Stimulated activated effector memory CD8-positive, alpha-beta T cell treated with anti-CD3 and anti-CD28 coated beads, Interleukin-12 subunit alpha, Interleukin-12 subunit beta, amount 100 ng/mL, for 72 hours (primary cell): ENCODE data around the gene MGME1.
"Not testable (repeated sequence)": the region's sequence is repeated elsewhere in the genome, so short reads cannot be mapped to it uniquely, and the experiment has no call there.

Experiments
- ATAC-seq: fragments of 150-1000 bp; cut with Tn5 transposase; 2 replicates; pipeline ENCODE4 v1.10.0; 2021
- DNase-seq, 2 donors: peaks; one replicate each; pipeline ENCODE4 v3.0.0; 2021 to 2022; ENCODE audit warnings: low spot score in 2 of 2
- H3K27ac Mint-ChIP-seq: one replicate; pipeline ENCODE4 v1.8.0; 2022; ENCODE audit warnings: mild to moderate bottlenecking, mixed read lengths
- H3K36me3 Mint-ChIP-seq: one replicate; pipeline ENCODE4 v1.8.0; 2022; ENCODE audit warnings: mild to moderate bottlenecking, mixed read lengths
- H3K4me1 Mint-ChIP-seq: one replicate; pipeline ENCODE4 v1.8.0; 2022; ENCODE audit warnings: mixed read lengths
- H3K4me3 Mint-ChIP-seq: one replicate; pipeline ENCODE4 v1.8.0; 2022; ENCODE audit warnings: mild to moderate bottlenecking, mixed read lengths
- H3K9me3 Mint-ChIP-seq: one replicate; pipeline ENCODE4 v1.8.0; 2022; ENCODE audit warnings: mixed read lengths

The MGME1 gene

GRCh38 chr20:17949899-17950298, 18.9 kb upstream of the MGME1 start:
- Mint-ChIP-seq H3K4me1 (peaks cover 11% of the 10 kb centered on the region), H3K27ac (no peak overlapping the region), H3K36me3 (peaks cover 100% of the 10 kb centered on the region), H3K4me3 (no peak overlapping the region), H3K9me3 (no peaks in the 10 kb centered on the region)
- DNase-seq (no peak), ATAC-seq (no peak)

GRCh38 chr20:17950670-17951069, 18.1 kb upstream of the MGME1 start:
- Mint-ChIP-seq H3K36me3 (peaks cover 100% of the 10 kb centered on the region), H3K4me1 (peaks cover 19% of the 10 kb centered on the region), H3K9me3 (no peaks in the 10 kb centered on the region), H3K27ac (no peak overlapping the region), H3K4me3 (no peak overlapping the region)
- ATAC-seq = no peak
- no peak for DNase-seq

- no peak overlapping the region for H3K27ac Mint-ChIP-seq
- peaks cover 100% of the 10 kb centered on the region for H3K36me3 Mint-ChIP-seq
- DNase-seq (no peak), ATAC-seq (no peak)
- H3K9me3 Mint-ChIP-seq = no peaks in the 10 kb centered on the region
- no peak overlapping the region for H3K4me3 Mint-ChIP-seq
- H3K4me1 Mint-ChIP-seq = peaks cover 23% of the 10 kb centered on the region
Measured at GRCh38 chr20:17951323-17951722, 17.5 kb upstream of the MGME1 start.

- no peak overlapping the region for H3K4me3 Mint-ChIP-seq
- H3K27ac Mint-ChIP-seq = peak overlapping the region; percentile 29
- H3K36me3 Mint-ChIP-seq = peaks cover 100% of the 10 kb centered on the region
- H3K9me3 Mint-ChIP-seq = no peaks in the 10 kb centered on the region
- DNase-seq (no peak), ATAC-seq (no peak)
- H3K4me1 Mint-ChIP-seq = peaks cover 30% of the 10 kb centered on the region
Measured at GRCh38 chr20:17952692-17953684, 15.8 kb upstream of the MGME1 start.

GRCh38 chr20:17953935-17954334, 14.9 kb upstream of the MGME1 start:
- Mint-ChIP-seq H3K4me1 (peaks cover 40% of the 10 kb centered on the region), H3K36me3 (peaks cover 100% of the 10 kb centered on the region), H3K4me3 (no peak overlapping the region), H3K27ac (peak overlapping the region; percentile 29), H3K9me3 (no peaks in the 10 kb centered on the region)
- DNase-seq (no peak), ATAC-seq (no peak)

- no peaks in the 10 kb centered on the region for H3K9me3 Mint-ChIP-seq
- peak overlapping the region; percentile 67 for H3K27ac Mint-ChIP-seq
- H3K36me3 Mint-ChIP-seq = peaks cover 100% of the 10 kb centered on the region
- ATAC-seq (peak; percentile 38), DNase-seq (no peak)
- no peak overlapping the region for H3K4me3 Mint-ChIP-seq
- peaks cover 52% of the 10 kb centered on the region for H3K4me1 Mint-ChIP-seq
Measured at GRCh38 chr20:17955302-17955701, 13.5 kb upstream of the MGME1 start.

GRCh38 chr20:17956099-17956685, 12.6 kb upstream of the MGME1 start:
- Mint-ChIP-seq H3K4me3 (no peak overlapping the region), H3K4me1 (peaks cover 56% of the 10 kb centered on the region), H3K36me3 (peaks cover 100% of the 10 kb centered on the region), H3K27ac (peak overlapping the region; percentile 67), H3K9me3 (no peaks in the 10 kb centered on the region)
- ATAC-seq (no peak), DNase-seq (no peak)

GRCh38 chr20:17957505-17958363, 11.1 kb upstream of the MGME1 start:
- Mint-ChIP-seq H3K27ac (no peak overlapping the region), H3K36me3 (peaks cover 100% of the 10 kb centered on the region), H3K4me1 (peaks cover 71% of the 10 kb centered on the region), H3K9me3 (no peaks in the 10 kb centered on the region), H3K4me3 (no peak overlapping the region)
- DNase-seq = no peak
- no peak for ATAC-seq

GRCh38 chr20:17958373-17959256, 10.2 kb upstream of the MGME1 start:
- peaks cover 80% of the 10 kb centered on the region for H3K4me1 Mint-ChIP-seq
- no peaks in the 10 kb centered on the region for H3K9me3 Mint-ChIP-seq
- peaks cover 100% of the 10 kb centered on the region for H3K36me3 Mint-ChIP-seq
- peak overlapping the region; percentile 95 for H3K4me3 Mint-ChIP-seq
- H3K27ac Mint-ChIP-seq = peak overlapping the region; percentile 63
- DNase-seq (no peak), ATAC-seq (no peak)

- no peak for ATAC-seq
- Mint-ChIP-seq H3K36me3 (peaks cover 100% of the 10 kb centered on the region), H3K9me3 (no peaks in the 10 kb centered on the region), H3K4me1 (peaks cover 81% of the 10 kb centered on the region), H3K27ac (peak overlapping the region; percentile 63), H3K4me3 (peak overlapping the region; percentile 95)
- DNase-seq = no peak
Measured at GRCh38 chr20:17959257-17959627, 9.6 kb upstream of the MGME1 start.

- Mint-ChIP-seq H3K36me3 (peaks cover 100% of the 10 kb centered on the region), H3K4me3 (peak overlapping the region; percentile 95), H3K27ac (peak overlapping the region; percentile 98), H3K4me1 (peaks cover 78% of the 10 kb centered on the region)
- H3K9me3 Mint-ChIP-seq, DNase-seq, ATAC-seq: not testable (repeated sequence)
Measured at GRCh38 chr20:17960400-17960885, 8.4 kb upstream of the MGME1 start.

- peaks cover 100% of the 10 kb centered on the region for H3K36me3 Mint-ChIP-seq
- DNase-seq (no peak), ATAC-seq (peak; percentile 64)
- H3K27ac Mint-ChIP-seq = peak overlapping the region; percentile 98
- H3K4me3 Mint-ChIP-seq = peak overlapping the region; percentile 95
- peaks cover 72% of the 10 kb centered on the region for H3K4me1 Mint-ChIP-seq
- H3K9me3 Mint-ChIP-seq = no peaks in the 10 kb centered on the region
Measured at GRCh38 chr20:17960927-17961586, 7.8 kb upstream of the MGME1 start.

- Mint-ChIP-seq H3K9me3 (no peaks in the 10 kb centered on the region), H3K27ac (peak overlapping the region; percentile 98), H3K36me3 (peaks cover 100% of the 10 kb centered on the region), H3K4me3 (peak overlapping the region; percentile 95), H3K4me1 (peaks cover 71% of the 10 kb centered on the region)
- ATAC-seq = no peak
- no peak for DNase-seq
Measured at GRCh38 chr20:17961587-17961940, 7.3 kb upstream of the MGME1 start.
